HG02759 (cell line): ENCODE data around the gene GDAP1L1.
"Not testable (repeated sequence)": the region's sequence is repeated elsewhere in the genome, so short reads cannot be mapped to it uniquely, and the experiment has no call there.

Experiments used
- ATAC-seq: cut with Tn5 transposase; IDR thresholded peaks from one replicate; pipeline ENCODE4 v1.9.1; 2021; ENCODE audit warnings: mild to moderate bottlenecking, moderate library complexity; ENCODE audit not compliant: unreplicated experiment

The GDAP1L1 gene

GRCh38 chr20:44219170-44219730 is 27.9 kb upstream of the GDAP1L1 start:
- no peak for ATAC-seq

- no peak for ATAC-seq
Measured at GRCh38 chr20:44219791-44220190, 27.3 kb upstream of the GDAP1L1 start.

DNA sequence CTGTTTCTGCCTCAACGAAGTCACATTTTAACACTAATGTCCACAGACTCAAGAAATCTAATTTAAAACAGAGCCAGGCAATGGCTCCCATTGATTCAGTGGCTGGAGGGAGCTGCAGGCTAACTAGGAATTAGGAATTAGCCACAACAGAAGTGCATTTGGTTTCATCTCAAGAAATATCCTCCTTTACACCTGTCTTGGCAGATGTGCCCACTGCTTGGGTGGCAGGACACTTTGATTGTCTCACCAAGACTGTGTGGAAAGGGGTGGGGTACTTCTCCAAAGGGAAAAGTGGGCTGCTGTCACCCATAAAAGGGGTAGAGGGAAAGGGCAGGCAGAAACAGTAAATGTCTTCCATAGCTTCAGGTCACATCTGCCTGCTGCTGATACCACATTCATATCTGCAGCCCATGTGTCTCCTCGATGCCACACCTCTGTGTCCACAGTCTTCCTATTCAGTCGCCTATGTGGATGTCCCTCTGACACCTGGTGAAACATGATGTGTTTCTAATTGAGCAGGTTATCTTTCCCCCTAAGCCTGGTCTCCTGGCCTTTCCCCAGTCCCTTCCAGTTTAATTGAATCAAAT is 25.6 kb upstream of the GDAP1L1 start:
- no peak for ATAC-seq

- ATAC-seq, result no peak
Measured at GRCh38 chr20:44222027-44222426, 25.1 kb upstream of the GDAP1L1 start.

DNA sequence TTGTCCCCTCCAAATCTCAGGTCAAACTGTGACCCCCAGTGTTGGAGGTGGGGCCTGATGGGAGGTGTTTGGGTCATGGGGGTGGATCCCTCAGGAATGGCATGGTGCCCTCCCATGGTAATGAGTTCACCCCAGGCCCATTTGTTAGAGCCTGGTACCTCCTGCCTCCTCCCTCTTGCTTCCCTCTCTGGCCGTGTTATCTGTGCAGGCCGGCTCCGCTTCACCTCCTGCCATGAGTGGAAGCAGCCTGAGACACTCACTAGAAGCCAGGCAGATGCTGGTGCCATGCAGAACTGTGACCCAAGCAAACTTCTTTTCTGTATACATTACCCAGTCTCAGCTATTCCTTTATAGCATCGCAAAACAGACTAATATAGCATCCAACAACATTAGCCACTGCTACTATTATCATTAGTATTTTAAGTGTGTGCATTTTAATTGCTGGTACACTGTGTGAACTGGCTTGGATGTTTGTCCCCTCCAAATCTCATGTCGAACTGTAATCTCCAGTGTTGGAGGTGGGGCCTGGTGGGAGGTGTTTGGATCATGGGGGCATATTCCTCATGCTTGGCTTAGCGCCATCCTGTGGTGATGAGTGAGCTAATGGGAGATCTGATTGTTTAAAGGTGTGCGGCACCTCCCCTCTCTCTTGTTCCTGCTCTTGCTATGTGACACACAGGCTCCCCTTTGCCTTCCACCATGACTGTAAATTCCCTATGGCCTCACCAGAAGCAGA is 24.3 kb upstream of the GDAP1L1 start:
- no peak for ATAC-seq

DNA sequence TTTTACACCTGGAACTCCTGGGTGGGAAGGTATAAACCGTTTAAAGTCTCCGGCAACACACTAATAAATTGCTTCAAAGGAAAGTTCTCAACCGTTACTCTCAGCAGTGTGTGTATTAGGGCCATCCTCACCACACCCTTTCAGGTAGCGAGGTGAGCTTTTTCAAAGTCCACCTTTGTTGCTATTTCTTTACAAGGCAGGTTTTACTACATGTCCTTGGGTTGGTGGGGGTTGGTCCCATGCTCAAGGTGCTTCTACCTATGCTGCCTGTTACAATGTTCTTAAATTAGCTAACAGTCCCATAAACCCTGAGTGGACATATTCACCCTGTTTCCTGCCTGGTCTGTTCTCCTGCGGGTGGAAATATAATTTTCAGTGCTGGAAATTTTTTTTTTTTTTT is 23.4 kb upstream of the GDAP1L1 start:
- no peak for ATAC-seq

DNA sequence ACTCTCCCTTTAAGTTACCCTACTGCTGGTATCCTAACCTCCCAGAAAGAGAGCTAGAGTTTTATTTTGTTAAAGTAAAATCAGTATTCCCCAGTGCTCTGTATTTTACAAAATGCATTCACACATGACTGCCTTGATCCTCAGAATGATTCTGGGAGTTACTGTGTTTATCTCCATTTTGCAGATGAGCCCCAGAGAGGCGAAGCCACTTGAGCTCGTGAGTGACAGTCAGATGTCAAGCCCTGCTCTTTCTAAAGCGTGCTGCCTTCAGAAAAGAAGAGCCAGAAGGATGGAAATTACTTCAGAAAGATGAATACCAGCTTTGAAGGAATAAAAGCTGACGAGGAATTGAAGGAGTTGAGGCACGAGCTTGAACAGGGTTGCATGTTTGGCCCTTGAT is 22.5 kb upstream of the GDAP1L1 start:
- ATAC-seq, result no peak

GRCh38 chr20:44228465-44229258 is 18.4 kb upstream of the GDAP1L1 start:
- ATAC-seq, result no peak

DNA sequence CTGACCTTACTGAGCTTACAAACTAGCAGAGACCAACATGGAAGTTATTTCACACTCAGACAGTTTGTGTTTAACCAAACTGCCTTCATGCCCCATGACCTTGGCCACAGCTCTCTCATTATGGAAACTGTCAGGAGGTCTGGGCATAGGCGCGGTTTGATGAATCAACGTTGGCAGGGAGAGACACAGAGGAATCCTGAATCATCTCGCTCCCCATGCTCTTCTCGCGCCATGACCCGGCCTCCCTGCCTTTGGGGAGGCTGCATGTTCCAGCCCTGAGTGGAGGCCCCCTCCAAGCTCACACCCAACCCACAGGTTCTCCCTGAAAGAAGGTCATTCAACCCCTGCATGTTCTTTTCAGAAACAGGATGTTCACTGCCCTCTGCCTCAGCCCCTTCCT is 15.9 kb upstream of the GDAP1L1 start:
- ATAC-seq, result no peak

- ATAC-seq, result no peak
Measured at GRCh38 chr20:44231713-44232468, 15.2 kb upstream of the GDAP1L1 start.

- not testable (repeated sequence) for ATAC-seq
Measured at GRCh38 chr20:44232469-44232856, 14.6 kb upstream of the GDAP1L1 start.

GRCh38 chr20:44233436-44234016 is 13.6 kb upstream of the GDAP1L1 start:
- ATAC-seq, result no peak

DNA sequence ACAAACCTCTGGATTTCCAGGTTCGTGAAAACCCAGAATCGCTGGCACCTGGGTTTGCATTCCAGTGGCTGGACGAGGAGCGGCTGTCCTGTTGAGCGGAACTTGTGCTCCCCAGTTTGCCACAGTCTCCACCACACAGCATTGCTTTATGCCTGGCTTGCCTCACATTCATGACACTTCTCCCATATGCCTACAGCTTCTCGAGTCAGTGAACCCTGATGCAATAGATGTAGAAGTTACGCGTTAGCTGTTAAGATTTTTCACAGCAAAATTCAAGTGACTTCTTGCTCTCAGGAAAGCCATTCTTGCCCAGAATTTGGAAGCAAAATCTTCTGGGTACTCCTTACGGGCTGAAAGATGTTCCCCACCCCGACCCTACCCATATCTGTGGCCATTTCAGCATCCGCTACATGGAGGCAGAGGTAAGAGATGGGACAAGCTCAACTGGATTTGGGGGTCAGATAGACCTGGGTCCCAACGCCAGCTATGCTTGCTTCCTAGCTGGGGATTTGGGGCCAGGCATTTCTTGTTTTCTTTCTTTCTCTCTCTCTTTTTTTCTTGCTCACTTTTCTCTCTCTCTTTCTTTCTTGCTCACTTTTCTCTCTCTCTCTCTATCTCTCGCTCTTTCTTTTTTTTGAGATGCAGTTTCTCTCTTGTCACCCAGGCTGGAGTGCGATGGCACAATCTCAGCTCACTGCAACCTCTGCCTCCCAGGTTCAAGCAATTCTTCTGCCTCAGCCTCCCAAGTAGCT is 12.4 kb upstream of the GDAP1L1 start:
- ATAC-seq, result no peak

DNA sequence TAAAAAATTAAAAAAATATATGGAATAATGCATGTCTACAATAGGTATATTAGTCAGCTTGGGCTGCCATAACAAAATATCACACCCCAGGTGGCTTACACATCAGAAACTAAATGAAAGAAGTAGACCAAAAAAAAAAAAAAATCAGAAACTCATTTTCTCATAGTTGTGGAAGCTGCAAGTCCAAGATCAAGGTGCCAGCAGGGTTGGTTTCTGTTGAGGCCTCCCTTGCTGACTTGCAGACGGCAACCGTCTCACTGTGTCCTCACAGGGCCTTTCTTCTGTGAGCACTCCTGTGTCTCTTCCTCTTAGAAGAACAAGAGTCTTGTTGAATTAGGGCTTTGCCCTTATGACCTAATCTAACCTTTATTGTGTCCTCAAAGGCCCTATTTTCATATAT is 11.4 kb upstream of the GDAP1L1 start:
- no peak for ATAC-seq

DNA sequence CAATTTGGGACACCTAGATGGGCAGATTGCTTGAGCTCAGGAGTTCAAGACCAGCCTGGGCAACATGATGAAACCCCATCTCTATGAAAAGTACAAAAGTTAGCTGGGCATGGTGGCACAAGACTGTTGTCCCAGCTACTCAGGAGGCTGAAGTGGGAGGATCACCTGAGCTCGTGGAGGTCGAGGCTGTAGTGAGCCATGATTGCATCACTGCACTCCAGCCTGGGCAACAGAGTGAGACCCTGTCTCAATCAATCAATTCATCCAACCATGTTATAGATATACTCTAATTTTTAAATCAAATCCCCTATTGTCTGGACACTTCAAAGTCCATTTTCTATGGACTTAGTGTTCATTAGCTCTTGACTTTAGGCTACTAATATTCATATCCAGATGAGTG is 10.3 kb upstream of the GDAP1L1 start:
- ATAC-seq, result not testable (repeated sequence)

- no peak for ATAC-seq
Measured at GRCh38 chr20:44241796-44242195, 5.3 kb upstream of the GDAP1L1 start.

DNA sequence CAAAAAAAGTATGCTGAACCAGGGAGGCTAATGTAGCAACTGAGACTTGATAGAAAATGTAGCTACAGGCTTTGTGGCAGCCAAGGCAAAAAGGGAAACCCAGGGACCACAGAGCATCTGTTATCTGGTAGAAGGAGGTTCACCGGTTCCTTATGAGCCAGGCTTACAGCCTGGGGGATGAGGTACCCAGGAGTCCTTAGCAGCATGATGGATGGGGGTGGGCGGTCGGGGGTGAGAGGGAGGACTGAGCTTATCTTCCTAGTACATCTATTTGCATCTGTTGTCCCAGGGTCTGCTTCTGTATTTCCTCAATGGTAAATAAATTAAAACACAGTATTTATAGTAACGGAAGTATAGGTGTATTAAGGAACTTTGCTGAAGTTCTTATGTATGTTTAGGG is 1.1 kb upstream of the GDAP1L1 start:
- no peak for ATAC-seq

DNA sequence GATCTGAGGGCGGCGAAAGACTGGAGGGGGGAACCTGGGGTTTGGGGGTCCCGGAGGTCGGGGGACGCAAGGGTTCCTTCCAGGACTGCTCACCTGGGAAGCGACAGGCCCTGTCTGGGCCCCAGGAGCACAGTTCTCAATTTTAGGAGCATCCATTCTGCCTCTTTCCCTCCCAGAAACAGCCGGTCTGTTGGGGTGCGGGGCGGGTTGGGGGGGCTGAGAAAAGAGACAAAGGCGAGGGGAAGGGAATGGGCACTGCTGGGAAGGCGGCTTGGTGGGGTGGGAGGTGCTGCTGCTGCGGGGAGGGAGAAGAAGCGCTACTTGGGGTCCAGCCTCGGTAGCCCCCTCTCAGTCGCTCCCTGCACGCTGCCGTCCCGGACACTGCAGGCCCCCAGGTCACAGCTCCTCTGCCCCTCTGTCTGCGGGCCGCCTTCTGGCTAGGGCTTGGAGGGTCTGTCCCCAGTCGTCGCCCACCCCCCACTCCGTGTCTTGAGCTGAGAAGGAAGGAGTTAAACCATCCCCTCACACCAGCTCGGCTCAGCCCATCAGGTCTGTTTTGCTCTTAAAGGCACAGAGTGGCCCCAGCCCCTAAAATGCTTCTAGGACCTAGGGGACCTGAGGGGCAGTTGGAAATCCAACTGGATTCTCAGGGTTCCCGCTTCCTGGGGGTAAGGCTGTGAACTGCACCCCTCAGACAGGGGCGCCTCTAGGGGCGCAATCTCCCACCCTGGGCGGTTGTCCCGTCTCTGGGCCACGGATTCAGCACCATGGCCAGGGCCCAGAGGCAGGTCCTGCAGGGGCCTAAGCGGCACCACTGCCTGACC is 690 bp downstream of the GDAP1L1 start:
- no peak for ATAC-seq

DNA sequence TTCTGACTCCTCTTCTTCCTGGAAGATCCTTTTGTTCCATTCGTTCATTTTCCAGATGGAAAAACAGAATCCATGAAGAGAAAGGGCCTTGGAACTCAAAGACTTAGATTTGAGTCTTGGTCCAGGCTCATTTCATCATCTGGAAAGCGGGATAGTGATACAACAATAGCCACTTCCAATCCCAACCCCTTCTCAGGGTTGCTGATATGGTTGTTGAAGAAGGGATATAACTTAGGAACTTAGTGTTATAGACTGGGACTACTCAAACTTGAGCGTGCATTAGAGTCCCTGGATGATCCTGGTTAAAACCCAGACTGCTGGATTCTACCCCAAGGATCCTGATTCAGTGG is 1.3 kb downstream of the GDAP1L1 start:
- ATAC-seq, result no peak
